Kidney tubule cell (primary cell): ENCODE data around the gene MLN.
A peak's percentile ranks its signal among the peaks of the same experiment; 100 is the strongest.

Source experiments
- DNase-seq: peaks from one replicate; pipeline ENCODE4 v3.0.0-alpha.2; 2018; ENCODE audit warnings: low spot score

The MLN gene

GRCh38 chr6:33752646-33753015, 51.2 kb downstream of the MLN start:
- DNase-seq: no peak

DNA sequence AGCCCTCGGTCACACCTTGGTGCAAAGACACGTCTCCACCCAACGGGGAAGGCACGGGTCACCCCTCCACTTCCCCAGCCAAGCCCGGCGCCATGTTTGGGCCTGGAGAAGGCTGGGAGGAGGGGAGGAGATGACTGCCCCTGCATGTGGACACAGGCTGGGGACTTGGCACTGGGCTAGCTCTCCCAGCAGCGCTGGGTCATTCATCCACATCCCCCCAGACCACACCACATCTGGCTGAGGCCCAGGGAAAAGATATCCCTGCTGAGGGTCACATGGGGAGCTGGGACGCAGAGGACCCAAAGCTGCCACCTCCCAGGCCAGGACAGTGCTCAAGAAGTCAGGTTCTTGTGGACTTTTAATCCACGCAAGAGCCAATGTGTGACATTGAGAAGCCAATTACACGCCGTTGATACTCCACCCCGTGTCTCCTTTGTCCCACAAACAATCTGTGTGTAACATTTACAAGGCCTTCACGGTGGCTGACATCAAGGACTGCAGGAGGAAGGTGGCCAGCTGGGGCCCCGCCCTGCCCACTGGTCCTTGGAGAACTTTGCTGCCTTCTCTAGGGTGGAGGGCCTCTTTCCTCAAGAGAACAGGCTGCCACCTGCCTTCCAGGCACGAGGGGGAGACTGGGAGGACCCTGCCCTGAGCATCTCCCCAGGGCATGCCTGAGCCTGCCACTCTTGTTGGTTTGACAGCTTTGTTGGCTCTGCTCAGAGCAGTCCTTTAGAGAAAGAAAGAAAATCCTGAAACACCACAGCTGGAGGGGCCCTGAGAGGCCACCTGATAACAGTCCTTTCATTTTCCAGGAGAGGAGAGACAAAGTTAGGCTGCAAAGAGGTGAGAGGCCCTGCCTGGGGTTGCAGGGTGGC, 51.8 kb downstream of the MLN start:
- no peak for DNase-seq

GRCh38 chr6:33750244-33750991, 53.4 kb downstream of the MLN start:
- DNase-seq: no peak

- DNase-seq: no peak
Observed at GRCh38 chr6:33749401-33749800, 54.4 kb downstream of the MLN start.

DNA sequence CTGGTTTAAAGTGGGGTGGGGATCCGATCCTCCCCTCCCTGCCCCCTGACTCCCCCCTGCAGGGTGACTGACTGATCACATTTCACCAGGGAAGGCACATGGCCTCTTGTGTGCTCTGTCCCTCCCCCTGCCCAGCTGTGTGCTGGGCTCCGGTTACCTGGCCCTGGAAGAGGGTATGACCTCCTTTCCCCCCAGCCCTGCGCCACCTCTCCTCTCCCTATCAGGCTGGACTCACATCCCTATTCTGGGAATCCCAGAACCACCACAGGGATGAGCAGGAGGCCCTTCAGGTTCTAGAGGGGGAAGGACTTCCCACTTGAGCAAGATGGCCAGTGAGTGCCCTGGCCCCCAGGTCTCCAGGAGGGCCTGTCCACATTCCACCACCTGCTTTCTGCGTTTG, 55.0 kb downstream of the MLN start:
- DNase-seq: no peak

DNA sequence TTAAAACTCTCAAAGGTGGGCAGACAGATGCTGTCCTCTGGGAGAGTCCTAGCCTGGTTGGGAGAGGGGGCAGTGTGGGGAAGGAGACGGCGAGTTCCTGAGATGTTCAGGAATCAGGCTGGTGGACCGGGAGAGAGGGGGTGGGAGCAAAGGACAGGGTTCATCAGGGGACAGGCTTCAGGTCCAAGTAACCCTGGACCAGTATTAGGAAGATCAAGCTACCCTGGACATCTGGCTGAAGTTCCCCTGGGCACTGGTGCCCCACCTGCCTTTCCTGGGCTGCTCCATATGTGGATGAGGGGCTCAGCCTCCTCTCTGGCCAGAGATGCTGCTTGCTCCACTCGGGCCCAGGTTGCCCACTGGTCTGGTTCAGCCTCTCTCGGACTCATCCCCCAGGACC, 56.0 kb downstream of the MLN start:
- DNase-seq: no peak

DNA sequence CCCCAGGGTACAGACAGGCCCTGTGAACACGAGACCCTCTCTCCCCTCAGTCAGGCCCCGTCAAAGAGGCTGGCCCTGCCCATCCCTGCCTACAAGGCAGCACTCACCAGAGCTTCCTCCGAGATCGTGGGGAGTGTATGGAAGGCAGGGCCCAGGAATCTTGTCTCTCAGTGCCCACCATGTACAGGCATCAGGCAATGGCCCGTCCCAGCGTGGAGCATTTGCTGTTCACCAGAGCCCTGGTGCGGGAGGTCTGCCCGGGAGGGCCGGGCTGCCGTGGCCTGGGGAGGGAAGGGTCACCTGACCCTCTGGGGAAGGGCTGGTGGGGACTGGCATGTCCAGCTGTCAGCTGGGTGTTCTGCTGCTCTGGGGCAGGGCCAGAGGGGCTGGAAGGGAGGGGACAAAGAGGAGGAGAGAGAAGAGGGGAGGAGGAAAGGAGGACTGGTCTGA, 57.1 kb downstream of the MLN start, which contains the start of gene IP6K3:
IP6K3 (minus strand) TSS at position 255 of the 450 bp plus-strand sequence. CDS start 11,429 bp downstream, outside the sequence.
- DNase-seq: no peak

- DNase-seq: peak; percentile 77
Observed at GRCh38 chr6:33746036-33746600, 57.7 kb downstream of the MLN start.

DNA sequence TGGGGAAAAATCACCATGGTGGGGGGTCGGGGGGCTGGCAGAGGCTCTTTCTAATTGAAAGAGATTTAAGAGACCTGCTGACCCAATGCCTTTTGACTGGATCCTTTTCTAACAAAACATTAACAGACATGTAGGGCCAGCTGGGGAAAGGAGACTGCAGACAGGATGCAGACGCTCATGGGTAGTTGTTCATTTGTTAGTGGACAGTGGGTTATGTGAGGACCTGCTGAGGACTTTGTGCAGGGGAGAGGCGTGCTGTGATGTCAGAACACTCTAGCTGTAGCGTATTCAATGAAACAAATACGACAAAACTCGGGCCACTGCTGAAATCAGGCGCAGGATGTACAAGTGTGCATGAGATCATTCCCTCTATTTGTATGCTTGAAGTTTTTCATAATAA, 58.3 kb downstream of the MLN start:
- peak; percentile 47 for DNase-seq

- DNase-seq: no peak
Observed at GRCh38 chr6:33744895-33745546, 58.8 kb downstream of the MLN start.
